ENCODE results near the gene TCAP.

DNA sequence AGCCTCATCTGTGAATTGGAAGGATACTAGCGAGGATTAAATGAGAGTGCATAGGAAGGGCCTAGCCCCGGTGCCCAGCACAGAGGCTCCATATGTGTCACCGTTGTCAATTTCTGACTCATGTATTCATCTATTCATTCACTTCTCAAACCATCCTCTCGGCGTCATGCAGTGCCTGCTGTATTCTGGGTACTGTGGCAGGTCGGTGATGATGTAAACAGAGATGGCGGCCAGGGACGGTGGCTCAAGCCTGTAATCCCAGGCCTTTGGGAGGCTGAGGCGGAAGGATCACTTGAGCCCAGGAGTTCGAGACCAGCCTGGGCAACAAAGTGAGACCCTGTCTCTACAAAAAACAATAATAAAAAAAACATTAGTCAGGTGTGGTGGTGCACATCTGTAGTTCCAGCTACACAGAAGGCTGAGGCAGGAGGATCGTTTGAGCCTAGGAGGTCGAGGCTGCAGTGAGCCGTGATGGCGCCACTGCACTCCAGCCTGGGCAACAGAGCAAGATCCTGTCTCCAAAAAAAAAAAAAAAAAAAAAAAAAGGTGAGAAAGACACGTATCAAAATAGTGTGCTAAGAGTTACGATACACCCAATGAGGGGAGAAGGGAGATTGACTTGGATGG is 42.7 kb upstream of the TCAP start:
- no peak for TF ChIP-seq CTCF (IDR thresholded peaks at IDR 0.05; ENCODE audit: insufficient read depth, low read length, poor library complexity, severe bottlenecking)
- no peak for TF ChIP-seq EZH2phosphoT487 (conservative IDR thresholded peaks at IDR 0.05; ENCODE audit: low read length)

Measured in SU-DHL-6 (cell line).